ENCODE measurements around the gene PTPRK.
A peak's percentile ranks its signal among the peaks of the same experiment; 100 is the strongest.

Gene PTPRK

GRCh38 chr6:128343706-128344105, 176.7 kb downstream of the PTPRK start:
- DNase-seq (ENCODE audit: low spot score) = no peak

DNA sequence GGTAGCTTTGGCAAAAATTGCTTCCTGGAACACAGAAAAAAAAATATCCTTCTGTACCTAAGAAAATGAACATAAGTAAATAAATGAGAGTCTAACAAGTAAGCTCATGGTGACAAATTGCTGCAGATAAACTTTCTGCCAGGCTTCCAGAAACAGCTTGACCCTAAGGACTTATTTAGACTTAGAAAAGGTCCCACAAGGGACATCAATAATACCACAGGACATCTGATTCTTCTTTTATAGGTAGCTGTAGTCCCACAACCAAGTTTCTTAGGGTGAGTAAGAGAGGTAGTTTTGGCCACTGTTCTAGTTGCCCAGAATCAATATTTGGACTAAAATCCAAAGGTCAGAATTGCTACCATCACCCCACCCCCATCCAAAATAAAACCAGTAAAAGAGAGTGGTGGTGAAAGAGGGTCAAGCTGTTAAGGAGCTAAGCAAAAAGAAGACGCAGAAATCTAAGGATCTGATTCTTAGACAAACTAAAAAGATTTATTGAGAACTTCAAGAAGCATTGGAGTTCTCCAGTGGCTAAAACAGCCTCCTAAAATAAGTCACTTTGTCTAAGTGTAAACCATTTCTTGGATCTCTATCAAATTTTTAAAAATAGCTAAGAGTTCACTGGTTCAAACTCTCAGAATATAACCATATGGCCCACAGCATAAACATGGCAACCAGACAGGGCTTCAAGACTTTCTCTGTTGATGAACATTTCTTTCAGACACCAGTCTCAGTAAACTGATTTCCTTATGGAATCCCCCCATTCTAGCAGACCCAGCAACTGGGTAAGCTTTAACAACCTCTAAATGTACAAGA, 180.6 kb downstream of the PTPRK start:
- DNase-seq (ENCODE audit: low spot score) = no peak

GRCh38 chr6:128337619-128338018, 182.8 kb downstream of the PTPRK start:
- DNase-seq (ENCODE audit: low spot score) = no peak

GRCh38 chr6:128336436-128337095, 183.8 kb downstream of the PTPRK start:
- peak; percentile 7 for DNase-seq (ENCODE audit: low spot score)

GRCh38 chr6:128335963-128336362, 184.4 kb downstream of the PTPRK start:
- DNase-seq (ENCODE audit: low spot score) = peak; percentile 4

- DNase-seq (ENCODE audit: low spot score) = no peak
Observed at GRCh38 chr6:128333581-128334223, 186.7 kb downstream of the PTPRK start.

GRCh38 chr6:128327890-128328289, 192.5 kb downstream of the PTPRK start:
- DNase-seq (ENCODE audit: low spot score) = no peak

- DNase-seq (ENCODE audit: low spot score) = no peak
Observed at GRCh38 chr6:128323011-128323410, 197.4 kb downstream of the PTPRK start.

DNA sequence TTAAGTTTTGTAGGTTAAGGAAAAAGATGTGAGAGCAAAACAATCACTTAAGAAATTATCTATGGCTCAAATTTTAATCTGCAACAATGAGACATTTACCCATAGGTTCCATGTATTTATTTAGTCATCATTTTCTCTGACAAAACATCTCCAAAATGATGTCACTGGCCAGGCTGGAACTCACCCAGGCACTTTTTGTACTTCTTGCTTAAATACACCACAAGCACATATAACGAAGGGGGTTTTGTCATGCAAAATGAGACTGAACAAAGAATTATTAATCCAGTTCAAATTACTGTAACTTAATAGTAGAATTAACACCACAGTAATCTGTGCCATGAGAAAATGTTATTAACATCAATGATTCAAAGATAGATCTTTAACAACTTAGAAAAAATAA, 200.5 kb downstream of the PTPRK start:
- no peak for DNase-seq (ENCODE audit: low spot score)

- DNase-seq (ENCODE audit: low spot score) = no peak
Observed at GRCh38 chr6:128319157-128319556, 201.2 kb downstream of the PTPRK start.

GRCh38 chr6:128316258-128316929, 204.0 kb downstream of the PTPRK start:
- DNase-seq (ENCODE audit: low spot score) = no peak

DNA sequence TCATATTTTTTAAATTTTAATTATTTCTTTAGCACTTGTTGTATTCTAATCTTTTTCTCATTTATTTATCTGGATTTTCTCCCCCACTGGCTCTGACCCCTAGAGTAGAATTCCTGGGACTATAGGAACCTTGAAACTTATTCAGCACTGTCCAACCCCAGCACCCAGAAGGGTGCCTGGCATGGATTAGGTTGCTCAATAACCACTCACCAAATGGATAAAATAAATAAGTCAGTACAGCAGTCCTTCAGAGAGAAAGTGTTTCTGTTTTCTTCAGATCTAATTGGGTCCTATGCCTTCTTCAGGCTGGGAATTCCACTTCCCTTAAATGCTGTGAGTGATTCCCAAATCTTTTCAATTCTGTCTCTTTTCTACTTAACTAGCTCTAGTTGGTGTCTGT, 206.2 kb downstream of the PTPRK start:
- DNase-seq (ENCODE audit: low spot score) = no peak

- DNase-seq (ENCODE audit: low spot score) = no peak
Observed at GRCh38 chr6:128311944-128312570, 208.3 kb downstream of the PTPRK start.

GRCh38 chr6:128310451-128310850, 209.9 kb downstream of the PTPRK start:
- no peak for DNase-seq (ENCODE audit: low spot score)

DNA sequence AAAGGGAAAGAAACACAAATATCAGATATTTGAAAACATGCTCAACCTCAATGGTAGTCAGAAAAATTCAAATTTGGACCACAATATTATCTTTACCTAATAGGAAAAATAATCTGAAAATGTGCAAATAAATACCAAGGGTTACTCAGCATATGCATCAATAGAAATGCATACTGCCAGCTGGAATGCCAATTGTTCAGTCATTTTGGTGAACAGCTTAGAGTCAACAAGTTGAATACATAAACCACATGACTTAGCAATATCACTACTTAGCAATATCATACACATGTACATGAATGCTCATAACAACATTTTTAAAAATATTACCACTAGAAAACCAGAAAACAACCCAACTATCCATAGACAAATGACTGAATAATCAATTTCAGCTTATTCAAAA, 212.7 kb downstream of the PTPRK start:
- DNase-seq (ENCODE audit: low spot score) = no peak

DNA sequence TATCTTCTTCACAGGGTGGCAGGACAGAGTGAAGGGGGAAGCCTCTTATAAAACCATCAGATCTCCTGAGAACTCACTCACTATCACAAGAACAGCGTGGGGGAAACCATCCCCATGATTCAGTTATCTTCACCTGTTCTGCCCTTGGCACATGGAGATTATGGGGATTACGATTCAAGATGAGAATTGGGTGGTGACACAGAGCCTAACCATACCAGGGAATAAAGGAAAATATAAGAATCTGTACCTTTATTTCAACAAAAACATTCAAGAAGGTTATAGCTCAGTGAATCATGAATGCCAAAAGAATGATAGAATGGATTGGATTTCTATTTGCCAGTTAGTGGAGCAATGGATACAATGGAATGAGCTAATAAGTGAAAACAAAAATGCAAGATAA, 214.4 kb downstream of the PTPRK start:
- DNase-seq (ENCODE audit: low spot score) = no peak

GRCh38 chr6:128305228-128305627, 215.2 kb downstream of the PTPRK start:
- peak; percentile 6 for DNase-seq (ENCODE audit: low spot score)

GRCh38 chr6:128303870-128304269, 216.5 kb downstream of the PTPRK start:
- DNase-seq (ENCODE audit: low spot score) = no peak

DNA sequence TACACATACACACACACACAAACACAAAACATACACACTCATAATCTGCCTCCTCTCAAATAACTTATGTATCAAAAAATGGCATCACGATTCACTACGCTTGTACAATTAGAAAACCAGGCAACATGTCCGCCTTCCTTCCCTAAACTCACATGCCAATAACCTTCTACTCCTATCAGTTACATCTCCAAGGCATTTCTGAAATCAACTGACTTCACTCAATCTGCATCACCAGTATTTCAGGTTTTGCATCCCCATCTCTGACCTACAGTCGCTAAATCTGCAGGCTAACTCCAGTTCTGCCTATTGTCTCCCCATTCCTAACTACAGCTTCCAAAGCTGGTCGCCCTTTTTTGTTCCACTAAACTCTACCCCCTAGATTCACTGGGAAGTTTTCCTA, 217.5 kb downstream of the PTPRK start:
- no peak for DNase-seq (ENCODE audit: low spot score)

- DNase-seq (ENCODE audit: low spot score) = no peak
Observed at GRCh38 chr6:128295670-128296069, 224.7 kb downstream of the PTPRK start.

DNA sequence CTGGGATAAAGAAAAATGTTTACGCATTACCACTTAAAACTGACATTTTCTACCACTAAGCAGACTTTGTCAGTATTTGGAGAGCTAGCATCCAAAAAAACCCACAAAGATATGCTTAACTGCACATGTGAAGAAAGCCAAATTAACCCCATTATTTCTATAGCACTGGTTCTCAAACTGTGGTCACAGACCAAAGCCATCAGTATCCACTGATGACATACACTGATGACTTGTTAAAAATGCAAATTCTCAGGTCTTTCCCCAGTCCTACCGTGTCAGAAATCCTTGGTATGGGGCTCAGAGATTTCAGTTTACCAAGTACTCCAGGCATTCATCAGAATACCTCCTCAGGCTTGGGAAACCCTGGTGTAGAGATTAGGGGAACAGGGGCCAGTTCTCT, 230.2 kb downstream of the PTPRK start:
- DNase-seq (ENCODE audit: low spot score) = no peak

DNA sequence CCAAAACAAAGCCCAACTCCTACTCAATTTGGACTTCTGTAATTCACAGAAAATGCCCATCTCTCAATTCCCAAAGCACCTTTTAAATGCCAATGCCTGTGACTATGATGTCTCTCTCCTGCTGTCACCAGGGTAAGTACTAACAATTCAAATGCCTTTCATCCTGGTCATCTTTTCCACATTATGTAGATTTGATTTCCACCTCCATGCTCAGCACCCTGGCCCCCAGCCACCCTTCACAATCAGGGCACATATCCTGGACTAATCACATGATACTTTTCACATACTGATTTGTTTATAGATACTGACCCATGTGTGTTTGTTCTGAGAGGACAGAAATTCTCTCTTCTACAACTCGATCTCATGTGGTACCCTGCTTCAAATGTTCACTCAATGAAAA, 236.3 kb downstream of the PTPRK start:
- DNase-seq (ENCODE audit: low spot score) = no peak

Measured in AG08395 (cell line).